Transverse colon (tissue), 4 donors: ENCODE measurements around the gene RAPGEFL1.

Experiments used
- POLR2AphosphoS5 ChIP-seq, 3 donors: sonication (generic); formaldehyde crosslinking; IDR thresholded peaks; one replicate each; pipeline ENCODE4 v1.6.1; 2016; ENCODE audit warnings: antibody characterized with exemption in 3 of 3
- TF ChIP-seq, protein P1 (sequence below), 5 experiments: fragments of 200-600 bp in 3 of 5; fragments of 450-650 bp in 2 of 5; sonication (generic) in 3 of 5; IDR thresholded peaks; 1 replicate in 2 of 5; 2 replicates in 3 of 5; pipeline ENCODE4 v1.5.1; 2016 to 2017; ENCODE audit warnings: antibody characterized with exemption in 5 of 5, inconsistent platforms in 3 of 5, mild to moderate bottlenecking in 2 of 5, moderate library complexity in 1 of 5

DNA sequence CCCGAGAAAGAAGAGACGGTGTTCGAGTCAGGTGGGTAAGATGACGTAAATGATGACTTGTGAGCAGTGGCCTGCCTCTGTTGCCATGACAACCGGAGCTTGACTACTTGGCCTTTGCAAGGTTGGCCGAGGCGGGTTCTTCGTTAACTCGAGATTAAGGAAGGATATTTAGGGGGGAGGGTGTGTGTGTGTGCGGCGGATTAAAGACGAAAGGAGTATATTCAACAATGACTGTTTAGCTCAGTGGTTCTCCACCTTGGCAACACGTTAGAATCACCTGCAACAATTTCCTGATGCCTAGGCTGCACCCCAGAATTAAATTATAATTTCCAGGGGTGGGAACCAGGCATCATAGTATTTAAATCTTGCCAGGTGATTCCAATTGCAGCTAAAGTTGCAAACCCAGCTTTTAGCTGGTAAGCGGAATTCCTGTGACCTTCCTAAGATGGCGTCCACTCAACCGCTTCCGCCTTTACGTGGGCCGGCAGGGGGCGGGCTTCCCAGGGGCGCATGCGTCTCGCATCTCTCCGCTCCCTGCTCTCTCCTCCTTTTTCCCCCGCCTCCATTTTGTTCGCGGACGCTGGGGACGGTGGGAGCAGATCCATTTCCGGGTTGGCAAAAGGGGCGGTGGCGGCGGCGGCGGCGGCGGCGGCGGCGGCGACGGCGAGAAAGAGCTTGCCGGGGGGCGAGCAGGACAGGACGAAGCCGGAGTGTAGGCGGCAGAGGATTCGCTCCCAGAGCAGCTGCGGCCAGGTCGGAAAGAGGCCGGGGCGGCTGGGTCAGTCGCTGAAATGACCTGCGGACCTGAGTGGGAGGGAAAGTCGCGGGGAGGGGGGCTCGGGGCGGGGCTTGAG, 41.7 kb downstream of the RAPGEFL1 start, which contains the start of gene WIPF2:
- TF ChIP-seq, protein P1, sequence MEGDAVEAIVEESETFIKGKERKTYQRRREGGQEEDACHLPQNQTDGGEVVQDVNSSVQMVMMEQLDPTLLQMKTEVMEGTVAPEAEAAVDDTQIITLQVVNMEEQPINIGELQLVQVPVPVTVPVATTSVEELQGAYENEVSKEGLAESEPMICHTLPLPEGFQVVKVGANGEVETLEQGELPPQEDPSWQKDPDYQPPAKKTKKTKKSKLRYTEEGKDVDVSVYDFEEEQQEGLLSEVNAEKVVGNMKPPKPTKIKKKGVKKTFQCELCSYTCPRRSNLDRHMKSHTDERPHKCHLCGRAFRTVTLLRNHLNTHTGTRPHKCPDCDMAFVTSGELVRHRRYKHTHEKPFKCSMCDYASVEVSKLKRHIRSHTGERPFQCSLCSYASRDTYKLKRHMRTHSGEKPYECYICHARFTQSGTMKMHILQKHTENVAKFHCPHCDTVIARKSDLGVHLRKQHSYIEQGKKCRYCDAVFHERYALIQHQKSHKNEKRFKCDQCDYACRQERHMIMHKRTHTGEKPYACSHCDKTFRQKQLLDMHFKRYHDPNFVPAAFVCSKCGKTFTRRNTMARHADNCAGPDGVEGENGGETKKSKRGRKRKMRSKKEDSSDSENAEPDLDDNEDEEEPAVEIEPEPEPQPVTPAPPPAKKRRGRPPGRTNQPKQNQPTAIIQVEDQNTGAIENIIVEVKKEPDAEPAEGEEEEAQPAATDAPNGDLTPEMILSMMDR (IDR thresholded peaks at IDR 0.05): peak; percentile 76 to 92 (median 87)
- peak; percentile 73 to 89 (median 84) for TF ChIP-seq POLR2AphosphoS5 (IDR thresholded peaks at IDR 0.05)
